Cardiac fibroblast (primary cell): ENCODE data around the gene FAM13A.

Experiments used
- DNase-seq, 2 donors: peaks; one replicate each; pipeline versions ENCODE4 v3.0.0 to v3.0.0-alpha.2; 2010; ENCODE audit warnings: low read depth in 2 of 2
- H3K4me3 ChIP-seq, 2 donors: replicated peaks in 1 of 2; 1 replicate in 1 of 2; 2 replicates in 1 of 2; pipeline ENCODE4 v1.5.1; 2011; ENCODE audit warnings: low read depth in 2 of 2, low read length in 2 of 2, mild to moderate bottlenecking in 2 of 2, moderate library complexity in 1 of 2
- CTCF ChIP-seq: IDR thresholded peaks from one replicate; pipeline ENCODE4 v1.5.1; 2011; ENCODE audit warnings: low read depth, mild to moderate bottlenecking, low read length, inconsistent platforms

FAM13A gene

GRCh38 chr4:88729146-88729760 is 327.7 kb downstream of the FAM13A start:
- DNase-seq: no peak
- TF ChIP-seq CTCF: no peak
- H3K4me3 ChIP-seq: no peak overlapping the region

- no peak overlapping the region for H3K4me3 ChIP-seq
- TF ChIP-seq CTCF: no peak
- DNase-seq: no peak
Measured at GRCh38 chr4:88728146-88728545, 328.8 kb downstream of the FAM13A start.

- no peak overlapping the region for H3K4me3 ChIP-seq
- no peak for TF ChIP-seq CTCF
- DNase-seq: no peak
Measured at GRCh38 chr4:88725986-88726385, 331.0 kb downstream of the FAM13A start.

GRCh38 chr4:88725143-88725542 is 331.8 kb downstream of the FAM13A start:
- no peak for TF ChIP-seq CTCF
- DNase-seq: no peak
- no peak overlapping the region for H3K4me3 ChIP-seq

GRCh38 chr4:88724406-88724805 is 332.6 kb downstream of the FAM13A start:
- no peak overlapping the region for H3K4me3 ChIP-seq
- DNase-seq: no peak
- TF ChIP-seq CTCF: no peak

GRCh38 chr4:88722828-88723227 is 334.2 kb downstream of the FAM13A start:
- no peak for TF ChIP-seq CTCF
- DNase-seq: no peak
- H3K4me3 ChIP-seq: no peak overlapping the region

GRCh38 chr4:88722276-88722780 is 334.7 kb downstream of the FAM13A start:
- DNase-seq: no peak
- no peak overlapping the region for H3K4me3 ChIP-seq
- no peak for TF ChIP-seq CTCF
